ENCODE data around the gene SNED1. TPM values are rescaled to one million over a fixed set of nuclear protein-coding genes. Genes with fewer than 3 reads are reported as not detected.
"Not testable (repeated sequence)": the region's sequence is repeated elsewhere in the genome, so short reads cannot be mapped to it uniquely, and the experiment has no call there.

The SNED1 gene
- total RNA-seq, 2 donors from 2014 or later = 42.0 to 72.1 TPM

DNA sequence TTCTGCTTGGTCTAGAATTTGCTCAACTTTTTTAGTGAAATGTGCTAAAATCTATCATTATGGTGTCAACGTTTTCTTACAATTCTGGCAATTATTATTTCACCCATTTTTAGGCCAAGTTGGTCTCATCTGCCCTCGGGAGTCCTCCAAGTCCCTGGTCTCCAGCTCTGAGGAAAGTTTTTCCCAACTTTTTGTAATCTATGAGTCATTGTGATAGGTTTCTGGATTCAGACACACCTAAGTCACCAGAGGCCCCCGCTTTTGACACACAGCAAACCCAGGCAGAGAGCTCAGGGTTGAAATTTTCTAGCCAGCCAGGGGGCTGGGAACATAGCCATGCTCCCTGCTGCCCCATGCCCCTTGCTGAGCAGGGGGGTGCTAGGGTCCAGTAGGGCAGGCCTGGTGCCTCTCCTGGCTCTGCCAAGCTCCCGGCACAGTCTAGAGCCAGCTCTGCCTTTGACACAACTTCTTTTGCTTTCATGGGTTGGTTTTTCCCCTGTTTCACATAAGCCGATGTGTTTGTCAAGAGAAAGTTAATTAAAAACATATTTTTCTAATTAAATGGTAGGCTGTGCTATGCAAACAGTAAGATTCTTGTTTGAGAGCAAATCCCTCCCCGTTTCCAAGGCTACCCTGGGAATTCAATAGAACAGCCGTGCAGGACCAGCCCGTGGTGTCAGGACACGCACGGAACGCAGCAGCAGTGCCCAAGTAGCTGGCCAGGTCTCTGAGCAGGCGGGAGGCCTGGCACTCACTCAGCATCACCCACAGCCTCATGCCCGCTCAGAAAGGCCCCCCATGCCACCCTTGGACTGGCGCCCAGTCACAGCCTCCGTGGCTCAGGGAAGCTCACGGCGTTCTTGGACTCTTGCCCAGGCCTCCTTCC lies 25.5 kb upstream of the SNED1 start:
- no peak overlapping the region for H3K4me3 Mint-ChIP-seq
- H3K36me3 Mint-ChIP-seq (ENCODE audit: low read depth) = peaks cover 2% of the 10 kb centered on the region
- ATAC-seq = no peak
- H3K27ac Mint-ChIP-seq = no peak overlapping the region
- no peak for DNase-seq
- no peaks in the 10 kb centered on the region for H3K9me3 ChIP-seq (ENCODE audit: control insufficient read depth, low read length, poor library complexity, severe bottlenecking)
- peaks cover 14% of the 10 kb centered on the region for H3K4me1 Mint-ChIP-seq
- H3K27me3 Mint-ChIP-seq = peaks cover 15% of the 10 kb centered on the region

DNA sequence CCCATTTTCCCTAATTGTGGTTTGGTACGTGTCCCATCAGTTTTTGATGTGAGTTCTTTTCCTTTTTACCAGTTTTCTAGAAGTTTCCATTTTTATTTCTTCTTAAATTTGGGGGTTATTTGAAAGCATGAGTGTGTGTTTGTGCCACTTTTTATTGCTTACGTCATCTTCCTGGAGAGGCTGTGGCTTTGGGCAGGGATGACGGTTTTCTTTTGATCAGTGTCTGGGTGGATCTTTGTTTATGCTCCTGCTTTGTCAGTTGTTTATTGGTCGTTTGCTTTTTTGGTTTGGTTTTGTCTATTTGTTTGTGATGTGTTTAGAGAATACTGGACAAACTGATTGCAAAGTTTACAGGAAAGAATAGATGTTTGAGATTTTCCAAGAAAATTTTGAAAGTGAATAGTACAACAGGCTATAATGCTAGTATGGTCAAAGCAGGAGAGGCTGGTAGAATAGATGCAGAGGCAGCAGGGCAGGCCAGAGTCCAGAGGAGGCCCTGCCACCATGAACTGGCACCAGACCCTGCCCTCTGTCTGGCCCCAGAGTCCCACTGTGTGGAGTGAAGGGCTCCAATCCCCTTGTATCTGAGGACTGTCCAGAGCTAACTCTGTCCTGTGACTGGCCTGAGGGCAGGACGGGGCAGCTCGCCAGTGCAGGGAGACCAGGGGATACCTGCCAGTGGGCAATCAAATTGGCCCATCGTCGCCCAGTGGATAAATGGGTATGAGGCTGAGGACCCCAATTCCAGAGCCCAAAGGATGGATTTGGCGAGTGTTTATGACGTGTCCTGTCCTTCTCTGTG lies 23.4 kb upstream of the SNED1 start:
- peaks cover 2% of the 10 kb centered on the region for H3K36me3 Mint-ChIP-seq (ENCODE audit: low read depth)
- H3K9me3 ChIP-seq (ENCODE audit: control insufficient read depth, low read length, poor library complexity, severe bottlenecking) = no peaks in the 10 kb centered on the region
- H3K27ac Mint-ChIP-seq = peak overlapping the region; percentile 93
- ATAC-seq = peak; percentile 96
- no peak for DNase-seq
- H3K27me3 Mint-ChIP-seq = peaks cover 15% of the 10 kb centered on the region
- H3K4me1 Mint-ChIP-seq = peaks cover 14% of the 10 kb centered on the region
- peak overlapping the region; percentile 26 for H3K4me3 Mint-ChIP-seq

DNA sequence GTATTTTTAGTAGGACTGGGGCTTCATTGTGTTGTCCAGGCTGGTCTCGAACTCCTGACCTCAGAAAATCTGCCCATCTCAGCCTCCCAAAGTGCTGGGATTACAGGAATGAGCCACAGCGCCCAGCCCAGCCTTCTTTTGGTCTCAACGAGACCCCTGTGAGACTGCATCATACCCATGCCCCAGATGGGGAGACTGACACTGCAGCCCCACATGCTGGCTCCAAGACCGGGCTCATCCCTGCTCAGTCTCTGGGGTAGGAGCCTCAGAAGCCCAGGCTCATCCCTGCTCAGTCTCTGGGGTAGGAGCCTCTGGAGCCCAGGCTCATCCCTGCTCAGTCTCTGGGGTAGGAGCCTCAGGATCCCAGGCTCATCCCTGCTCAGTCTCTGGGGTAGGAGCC lies 22.5 kb upstream of the SNED1 start:
- not testable (repeated sequence) for ATAC-seq; H3K4me3 Mint-ChIP-seq; H3K9me3 ChIP-seq (ENCODE audit: control insufficient read depth, low read length, poor library complexity, severe bottlenecking); DNase-seq; H3K27ac Mint-ChIP-seq; H3K36me3 Mint-ChIP-seq (ENCODE audit: low read depth)
- H3K27me3 Mint-ChIP-seq = peaks cover 12% of the 10 kb centered on the region
- peaks cover 12% of the 10 kb centered on the region for H3K4me1 Mint-ChIP-seq

DNA sequence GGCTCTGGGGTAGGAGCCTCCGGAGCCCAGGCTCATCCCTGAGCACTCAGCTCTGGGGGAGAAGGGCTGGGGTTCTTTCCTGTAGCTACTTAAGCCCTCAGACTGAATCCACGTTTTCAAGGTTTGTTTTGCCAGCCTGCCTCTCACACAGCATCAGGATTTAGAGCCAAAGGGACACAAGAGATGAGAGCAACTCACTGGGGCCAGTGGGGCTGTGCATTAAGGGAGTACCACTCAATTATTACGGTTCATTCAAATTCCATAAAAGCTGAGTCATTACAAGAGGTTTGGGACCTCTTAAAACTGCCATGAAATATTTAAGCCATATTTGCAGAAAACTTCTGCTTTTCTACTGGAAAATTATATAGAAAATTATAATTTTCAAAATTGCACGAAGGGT lies 17.1 kb upstream of the SNED1 start:
- Mint-ChIP-seq H3K27ac (no peak overlapping the region), H3K4me1 (peaks cover 4% of the 10 kb centered on the region), H3K4me3 (no peak overlapping the region), H3K27me3 (peaks cover 10% of the 10 kb centered on the region), H3K36me3 (ENCODE audit: low read depth) (no peaks in the 10 kb centered on the region)
- ATAC-seq (no peak), DNase-seq (no peak)
- H3K9me3 ChIP-seq (ENCODE audit: control insufficient read depth, low read length, poor library complexity, severe bottlenecking) = no peaks in the 10 kb centered on the region

DNA sequence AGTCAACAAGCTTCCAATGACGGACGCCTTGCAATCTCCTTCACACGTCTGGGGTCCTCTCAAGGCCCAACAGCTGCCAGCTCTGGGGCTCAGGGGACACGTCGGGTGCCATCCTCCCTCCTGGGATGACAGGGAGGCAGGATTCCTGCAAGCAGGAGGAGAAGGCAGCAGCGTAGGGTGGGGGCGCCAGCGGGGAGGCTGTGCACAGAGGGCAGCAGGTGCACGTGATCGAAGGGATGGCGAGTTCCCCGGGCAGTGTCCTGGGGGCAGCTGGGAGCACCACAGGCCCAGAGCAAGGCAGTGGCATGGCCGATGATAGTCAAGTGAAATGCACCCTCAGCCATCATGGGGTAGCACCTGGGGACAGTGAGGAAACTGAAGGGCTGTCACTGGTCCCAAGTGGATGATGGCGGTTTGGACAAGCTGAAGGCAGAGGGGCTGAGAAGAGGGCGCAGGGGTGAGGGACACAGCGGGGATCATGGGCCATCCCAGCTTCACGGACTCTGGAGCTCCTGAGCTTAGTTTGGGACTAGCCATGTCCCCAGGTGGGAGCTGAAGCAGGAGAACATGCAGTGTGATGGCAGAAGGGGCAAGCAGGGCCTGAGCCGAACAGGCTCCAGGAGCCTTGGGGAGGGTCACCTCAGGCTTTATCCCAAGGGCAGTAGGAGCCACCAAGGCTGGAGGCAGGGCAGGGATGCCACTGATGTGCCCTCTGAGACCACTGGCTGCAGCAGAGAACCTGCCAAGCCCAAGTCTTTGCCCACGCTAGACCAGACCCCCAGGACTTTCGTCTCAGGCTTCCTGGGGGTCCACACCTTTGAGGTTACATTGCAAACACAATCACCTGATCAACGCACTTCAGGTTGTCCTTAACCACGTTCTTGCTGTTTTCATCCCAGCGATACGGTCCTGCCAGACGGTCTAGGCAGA lies 16.3 kb upstream of the SNED1 start:
- Mint-ChIP-seq H3K4me1 (peaks cover 4% of the 10 kb centered on the region), H3K27me3 (peaks cover 10% of the 10 kb centered on the region), H3K4me3 (no peak overlapping the region), H3K36me3 (ENCODE audit: low read depth) (no peaks in the 10 kb centered on the region), H3K27ac (no peak overlapping the region)
- no peaks in the 10 kb centered on the region for H3K9me3 ChIP-seq (ENCODE audit: control insufficient read depth, low read length, poor library complexity, severe bottlenecking)
- ATAC-seq = no peak
- peak; percentile 3 to 6 (median 5) for DNase-seq

DNA sequence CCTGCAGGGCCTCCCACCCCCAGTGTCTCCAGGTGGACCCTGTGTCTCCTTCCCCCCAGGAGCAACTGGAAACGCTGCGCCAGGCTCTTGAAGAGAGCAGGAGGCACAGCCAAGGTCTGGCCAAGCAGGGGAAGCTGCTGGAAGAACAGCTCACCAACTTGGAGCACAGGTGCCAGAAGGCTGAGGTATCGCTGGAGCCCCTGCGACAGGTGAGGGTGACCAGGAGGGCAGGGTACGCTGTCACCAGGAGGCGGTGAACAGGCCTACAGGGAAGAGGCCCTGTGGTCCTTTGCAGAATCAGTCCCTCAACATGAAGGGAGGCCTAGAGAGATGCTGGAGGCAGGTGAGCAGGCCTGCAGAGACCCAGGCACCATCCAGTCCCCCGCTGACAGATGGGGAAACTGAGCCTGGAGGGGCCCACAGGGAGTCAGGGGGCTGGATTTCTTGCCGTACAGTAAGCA lies 15.6 kb upstream of the SNED1 start:
- no peak overlapping the region for H3K27ac Mint-ChIP-seq
- H3K36me3 Mint-ChIP-seq (ENCODE audit: low read depth) = no peaks in the 10 kb centered on the region
- H3K27me3 Mint-ChIP-seq = peaks cover 10% of the 10 kb centered on the region
- no peak overlapping the region for H3K4me3 Mint-ChIP-seq
- peaks cover 4% of the 10 kb centered on the region for H3K4me1 Mint-ChIP-seq
- ATAC-seq = peak; percentile 18
- no peaks in the 10 kb centered on the region for H3K9me3 ChIP-seq (ENCODE audit: control insufficient read depth, low read length, poor library complexity, severe bottlenecking)
- DNase-seq = peak in 2 of 3 donors; percentile 4 to 6

DNA sequence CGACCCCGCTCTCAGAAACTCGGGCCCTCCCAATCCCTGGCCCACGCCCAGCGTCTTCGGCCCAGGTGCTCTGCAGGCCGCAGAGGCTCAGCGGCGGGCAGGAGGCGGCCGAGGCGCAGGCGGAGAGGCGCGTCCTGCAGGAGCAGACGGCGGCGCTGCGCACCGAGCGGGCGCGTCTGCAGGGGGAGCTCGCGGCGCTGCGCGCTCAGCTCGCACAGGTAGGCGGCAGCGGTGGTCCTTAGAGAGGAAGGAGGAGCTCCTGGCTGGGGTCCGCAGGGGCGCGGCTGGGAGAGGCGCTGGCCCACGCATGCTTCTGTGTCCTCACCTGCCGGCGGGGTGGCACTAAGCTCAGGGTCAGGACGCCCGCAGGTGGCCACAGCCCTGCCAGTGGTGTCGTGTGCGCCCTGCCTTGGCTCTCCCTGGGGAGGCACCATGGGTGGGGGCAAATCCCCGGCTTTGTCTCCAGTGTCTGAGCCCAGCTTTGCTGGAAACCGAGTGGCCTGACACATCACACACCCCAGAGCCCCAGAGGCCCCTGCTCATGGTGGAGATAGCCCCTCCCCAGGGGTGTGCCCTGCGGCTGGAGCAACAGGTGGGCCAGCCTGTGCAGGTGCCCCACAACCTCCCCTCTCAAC lies 14.9 kb upstream of the SNED1 start:
- no peaks in the 10 kb centered on the region for H3K9me3 ChIP-seq (ENCODE audit: control insufficient read depth, low read length, poor library complexity, severe bottlenecking)
- H3K27me3 Mint-ChIP-seq = peaks cover 10% of the 10 kb centered on the region
- ATAC-seq (peak; percentile 87), DNase-seq (peak; percentile 12 to 27 (median 23))
- no peak overlapping the region for H3K4me3 Mint-ChIP-seq
- no peaks in the 10 kb centered on the region for H3K36me3 Mint-ChIP-seq (ENCODE audit: low read depth)
- no peak overlapping the region for H3K27ac Mint-ChIP-seq
- H3K4me1 Mint-ChIP-seq = peaks cover 4% of the 10 kb centered on the region

DNA sequence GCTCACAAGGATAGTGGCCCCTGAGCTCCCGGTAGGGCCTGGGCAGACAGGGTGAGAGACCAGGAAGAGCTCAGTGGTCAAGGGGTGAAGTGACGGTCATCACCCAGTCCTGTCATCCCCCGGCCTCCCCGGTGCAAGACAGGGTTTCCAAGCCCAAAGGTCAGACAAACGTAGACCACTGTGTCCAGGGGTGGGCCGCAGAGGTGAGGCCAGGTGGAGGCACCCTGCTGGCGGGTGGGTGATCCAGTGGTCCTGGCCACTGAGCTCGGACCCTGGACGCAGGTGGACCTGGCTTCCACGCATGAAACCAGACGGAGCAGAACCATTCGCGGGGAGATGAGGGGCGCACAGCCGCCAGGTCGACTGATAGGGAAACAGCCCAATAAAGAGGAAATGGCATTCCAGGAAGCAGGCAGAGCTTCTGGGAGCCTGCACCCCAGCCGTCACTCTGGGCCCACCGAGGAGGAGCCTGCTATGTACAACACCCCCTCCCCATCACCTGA lies 14.4 kb upstream of the SNED1 start:
- ATAC-seq (no peak), DNase-seq (peak; percentile 2 to 6 (median 3))
- H3K27ac Mint-ChIP-seq = no peak overlapping the region

DNA sequence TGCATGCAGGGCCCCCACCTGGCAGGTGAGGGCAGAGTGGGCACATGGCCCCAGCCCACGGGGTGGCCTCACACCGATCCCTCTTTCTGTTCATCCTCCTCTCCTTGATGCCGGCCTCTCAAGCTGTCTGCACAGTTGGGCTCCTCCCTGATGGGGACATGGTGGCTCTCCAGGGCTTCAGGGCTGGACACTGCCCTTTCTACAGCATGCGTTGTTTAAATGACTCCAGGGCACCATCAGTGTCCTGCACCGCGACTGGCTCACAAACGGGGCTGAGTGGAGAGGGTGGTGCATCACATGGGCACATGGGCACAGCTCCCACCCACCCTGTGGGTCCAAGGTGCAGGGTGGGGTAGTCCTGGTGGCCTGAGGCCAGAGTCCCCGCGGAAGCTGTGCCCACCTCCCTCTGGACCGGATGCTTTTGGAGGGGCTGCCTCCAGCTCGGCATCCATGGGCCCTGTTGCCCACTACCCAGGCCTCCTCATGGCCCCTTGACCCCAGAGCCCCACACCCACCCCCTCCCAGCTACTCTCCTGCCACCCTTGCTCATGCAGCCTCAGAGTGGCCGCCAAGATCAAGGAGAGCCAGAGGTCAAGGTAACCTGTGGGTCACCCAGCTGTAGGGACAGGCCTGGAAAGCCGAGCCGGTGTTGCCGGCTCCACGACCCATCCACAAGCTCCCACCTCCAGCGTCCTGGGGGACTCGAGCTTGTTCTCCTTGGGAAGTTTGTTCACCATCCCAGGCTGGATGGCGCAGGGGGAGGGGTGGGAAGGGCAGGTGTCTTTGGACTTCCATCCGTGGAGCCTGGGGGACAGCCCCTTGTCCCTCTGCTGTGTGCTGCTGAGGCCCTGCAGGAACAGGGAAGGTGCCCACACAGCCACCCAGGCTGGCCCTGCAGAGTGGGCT lies 12.3 kb upstream of the SNED1 start:
- no peak overlapping the region for H3K4me3 Mint-ChIP-seq
- peaks cover 10% of the 10 kb centered on the region for H3K27me3 Mint-ChIP-seq
- H3K4me1 Mint-ChIP-seq = peaks cover 4% of the 10 kb centered on the region
- no peaks in the 10 kb centered on the region for H3K9me3 ChIP-seq (ENCODE audit: control insufficient read depth, low read length, poor library complexity, severe bottlenecking)
- H3K36me3 Mint-ChIP-seq (ENCODE audit: low read depth) = no peaks in the 10 kb centered on the region
- H3K27ac Mint-ChIP-seq = no peak overlapping the region
- ATAC-seq = no peak
- DNase-seq = peak in 2 of 3 donors; percentile 5 to 9

More for the DNA sequence above, 14.4 kb upstream of the SNED1 start:
- no peaks in the 10 kb centered on the region for H3K9me3 ChIP-seq (ENCODE audit: control insufficient read depth, low read length, poor library complexity, severe bottlenecking)
- Mint-ChIP-seq H3K36me3 (ENCODE audit: low read depth) (no peaks in the 10 kb centered on the region), H3K4me3 (no peak overlapping the region), H3K27me3 (peaks cover 10% of the 10 kb centered on the region), H3K4me1 (peaks cover 4% of the 10 kb centered on the region)

DNA sequence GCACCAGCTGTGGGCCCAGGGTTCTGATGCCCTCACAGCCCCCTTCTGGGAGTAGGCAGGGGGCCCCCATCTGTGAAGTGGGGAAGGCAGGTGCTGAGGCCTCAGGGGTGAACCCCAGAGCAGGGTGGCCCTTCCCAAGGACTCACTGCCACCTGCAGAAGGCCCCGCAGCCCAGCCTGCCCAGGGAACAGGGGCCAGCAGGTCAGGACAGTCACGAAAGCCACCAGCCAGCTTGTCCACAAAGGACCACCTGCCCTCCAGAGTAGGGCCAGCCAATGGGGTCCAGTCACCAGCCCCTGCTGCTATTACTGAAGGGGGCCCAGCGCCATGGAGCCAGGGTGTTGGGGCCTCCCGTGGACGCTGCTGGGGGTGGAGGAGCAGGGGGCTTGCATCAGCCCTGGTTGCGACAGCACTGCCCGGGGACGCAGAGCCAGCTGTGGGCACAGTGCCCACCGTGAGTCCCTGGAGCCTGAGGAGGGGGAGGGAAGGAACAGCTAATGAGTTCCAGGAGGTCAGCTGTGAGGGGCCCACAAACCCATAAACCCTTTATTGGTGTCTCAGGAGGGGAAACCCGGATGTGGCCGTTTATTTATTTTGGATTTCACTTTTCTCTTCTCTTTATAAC lies 11.5 kb upstream of the SNED1 start:
- H3K27ac Mint-ChIP-seq = no peak overlapping the region
- H3K4me1 Mint-ChIP-seq = peaks cover 4% of the 10 kb centered on the region
- H3K4me3 Mint-ChIP-seq = no peak overlapping the region
- H3K36me3 Mint-ChIP-seq (ENCODE audit: low read depth) = no peaks in the 10 kb centered on the region
- ATAC-seq (no peak), DNase-seq (peak; percentile 3 to 6 (median 5))
- no peaks in the 10 kb centered on the region for H3K9me3 ChIP-seq (ENCODE audit: control insufficient read depth, low read length, poor library complexity, severe bottlenecking)
- peaks cover 9% of the 10 kb centered on the region for H3K27me3 Mint-ChIP-seq

DNA sequence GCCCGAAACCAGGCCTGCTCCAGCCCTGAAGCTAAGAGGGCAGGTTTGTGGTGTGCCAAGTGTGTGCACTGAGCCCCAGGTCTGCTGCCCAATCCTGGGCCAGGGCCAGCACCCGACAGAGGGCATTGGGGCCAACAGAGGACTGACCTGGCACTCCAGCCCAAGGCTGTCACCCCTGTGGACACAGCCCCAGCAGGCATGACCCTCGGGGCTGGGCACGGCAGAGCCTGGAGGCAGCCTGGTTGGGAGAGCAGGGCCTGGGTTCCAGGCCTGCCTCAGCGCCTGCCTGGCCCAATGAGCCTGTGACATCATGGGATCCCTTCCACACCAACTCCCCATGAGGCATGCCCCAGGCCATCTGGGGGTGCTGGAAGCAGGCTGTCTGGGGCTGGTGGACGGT lies 10.8 kb upstream of the SNED1 start:
- ATAC-seq = no peak
- peak in 1 of 3 donors; percentile 2 for DNase-seq
- Mint-ChIP-seq H3K27ac (no peak overlapping the region), H3K36me3 (ENCODE audit: low read depth) (no peaks in the 10 kb centered on the region), H3K4me3 (no peak overlapping the region), H3K27me3 (peaks cover 12% of the 10 kb centered on the region), H3K4me1 (peaks cover 6% of the 10 kb centered on the region)
- H3K9me3 ChIP-seq (ENCODE audit: control insufficient read depth, low read length, poor library complexity, severe bottlenecking) = no peaks in the 10 kb centered on the region
